HCT116 (cell line): Measurements from ENCODE around the gene SPRED3. TPM values are rescaled to one million over a fixed set of nuclear protein-coding genes. Genes with fewer than 3 reads are reported as not detected.

Experiments
- ATAC-seq: fragments of 200-7000 bp; cut with Tn5 transposase; 2 replicates; pipeline ENCODE4 v1.9.1; 2020; ENCODE audit warnings: mild to moderate bottlenecking, moderate library complexity
- BruUV-seq: library from RNA; stranded (reverse); fragments of 400-500 nt; replicated peaks from 2 replicates; lab custom pipeline; 2021; lab: Mats Ljungman, UMichigan
- CTCF ChIA-PET: fragments of 300-600 bp; sonication (Branson Sonifier 250); formaldehyde crosslinking; loops from one replicate; lab custom pipeline; 2021; ENCODE audit warnings: antibody characterized with exemption; lab: Charles Lee
- POLR2A ChIA-PET: fragments of 300-600, 350-600 bp; sonication (Branson Sonifier 250); formaldehyde crosslinking; loops from one replicate; lab custom pipeline; 2021; ENCODE audit warnings: antibody characterized with exemption; lab: Charles Lee
- RAD21 ChIA-PET, 2 experiments: fragments of 300-600 bp; sonication (Branson Sonifier 250); formaldehyde crosslinking; loops; one replicate each; lab custom pipeline; 2023; ENCODE audit warnings: low total read pairs in 2 of 2; ENCODE audit not compliant: uncharacterized antibody in 2 of 2, unreplicated experiment in 2 of 2, low non-redundant PET in 1 of 2; lab: Charles Lee
- DNase-seq: peaks from one replicate; pipeline ENCODE4 v3.0.0-alpha.2; 2010; ENCODE audit warnings: low read depth, low spot score
- H2AFZ ChIP-seq: fragments of 200-600 bp; shearing (Covaris generic), sonication (generic); 2 replicates; pipeline ENCODE4 v1.6.1; 2017; ENCODE audit warnings: low read depth, mixed run types, mixed read lengths, antibody characterized with exemption, low read length; ENCODE audit not compliant: poor library complexity, severe bottlenecking
- H3K27ac ChIP-seq: 2 replicates; pipeline ENCODE4 v1.5.1; 2012; ENCODE audit warnings: low read depth, low read length
- H3K27me3 ChIP-seq: fragments of 200-600 bp; sonication (generic); 2 replicates; pipeline ENCODE4 v1.6.1; 2016; ENCODE audit warnings: mixed run types, low read length, mixed read lengths; ENCODE audit not compliant: insufficient read depth
- H3K36me3 ChIP-seq, 2 experiments: fragments of 200-500 bp in 1 of 2; fragments of 200-600 bp in 1 of 2; sonication (Bioruptor generic) in 1 of 2; sonication (generic) in 1 of 2; 2 replicates each; pipeline versions ENCODE4 v1.5.1 to v1.6.1; 2014 to 2016; ENCODE audit warnings: low read length in 2 of 2, inconsistent platforms in 1 of 2, mixed read lengths in 1 of 2, mixed run types in 1 of 2; ENCODE audit not compliant: insufficient read depth in 2 of 2, control insufficient read depth in 1 of 2
- H3K4me1 ChIP-seq, 2 experiments: fragments of 200-600 bp in 1 of 2; sonication (generic) in 1 of 2; 2 replicates each; pipeline versions ENCODE4 v1.5.1 to v1.6.1; 2012 to 2017; ENCODE audit warnings: low read length in 2 of 2, inconsistent platforms in 1 of 2, mild to moderate bottlenecking in 1 of 2, mixed read lengths in 1 of 2, mixed run types in 1 of 2, moderate library complexity in 1 of 2; ENCODE audit not compliant: insufficient read depth in 2 of 2, control insufficient read depth in 1 of 2
- H3K4me2 ChIP-seq: fragments of 200-600 bp; sonication (generic); 2 replicates; pipeline ENCODE4 v1.6.1; 2017; ENCODE audit warnings: mixed run types, low read length, mixed read lengths
- H3K4me3 ChIP-seq, 2 experiments: fragments of 200-600 bp in 1 of 2; sonication (generic) in 1 of 2; replicated peaks in 1 of 2; 2 replicates each; pipeline ENCODE4 v1.5.1; 2011 to 2016; ENCODE audit warnings: low read length in 2 of 2, control low read depth in 1 of 2, low read depth in 1 of 2, mild to moderate bottlenecking in 1 of 2, mixed read lengths in 1 of 2, mixed run types in 1 of 2
- H3K79me2 ChIP-seq: fragments of 200-600 bp; sonication (generic); 2 replicates; pipeline ENCODE4 v1.6.1; 2017; ENCODE audit warnings: mild to moderate bottlenecking, mixed run types, low read length, moderate library complexity, mixed read lengths; ENCODE audit not compliant: insufficient read depth
- H3K9ac ChIP-seq: fragments of 200-600 bp; sonication (generic); 2 replicates; pipeline ENCODE4 v1.6.1; 2016; ENCODE audit warnings: low read length, mixed read lengths
- H3K9me2 ChIP-seq: fragments of 200-600 bp; sonication (generic), shearing (Covaris generic); 2 replicates; pipeline ENCODE4 v1.6.1; 2017; ENCODE audit warnings: mixed run types, mild to moderate bottlenecking, moderate library complexity; ENCODE audit not compliant: insufficient read depth
- H3K9me3 ChIP-seq, 2 experiments: fragments of 200-500 bp in 1 of 2; fragments of 200-600 bp in 1 of 2; sonication (Bioruptor generic) in 1 of 2; sonication (generic) in 1 of 2; 2 replicates each; pipeline ENCODE4 v1.6.1; 2014 to 2017; ENCODE audit warnings: low read length in 2 of 2, mixed read lengths in 2 of 2, inconsistent platforms in 1 of 2, low read depth in 1 of 2, mild to moderate bottlenecking in 1 of 2, mixed run types in 1 of 2, moderate library complexity in 1 of 2; ENCODE audit not compliant: control insufficient read depth in 1 of 2, insufficient read depth in 1 of 2
- H4K20me1 ChIP-seq: fragments of 200-600 bp; sonication (generic), shearing (Covaris generic); 2 replicates; pipeline ENCODE4 v1.6.1; 2017; ENCODE audit warnings: mixed run types, mild to moderate bottlenecking, moderate library complexity; ENCODE audit not compliant: insufficient read depth
- CEBPB ChIP-seq: IDR thresholded peaks from 2 replicates; pipeline ENCODE4 v1.6.1; 2012; ENCODE audit warnings: low read depth
- EGR1 ChIP-seq: IDR thresholded peaks from 2 replicates; pipeline ENCODE4 v1.6.1; 2012; ENCODE audit warnings: low read depth
- EZH2phosphoT487 ChIP-seq: fragments of 200-600 bp; IDR thresholded peaks from 2 replicates; pipeline ENCODE4 v1.6.1; 2018; ENCODE audit warnings: antibody characterized with exemption, borderline replicate concordance
- FOSL1 ChIP-seq: IDR thresholded peaks from 2 replicates; pipeline ENCODE4 v1.6.1; 2012; ENCODE audit warnings: low read depth
- POLR2AphosphoS5 ChIP-seq: IDR thresholded peaks from 2 replicates; pipeline ENCODE4 v1.6.1; 2011; ENCODE audit warnings: mild to moderate bottlenecking, low read depth, low read length, moderate library complexity
- SRF ChIP-seq: IDR thresholded peaks from 2 replicates; pipeline ENCODE4 v1.6.1; 2012; ENCODE audit warnings: low read depth
- TCF7L2 ChIP-seq: IDR thresholded peaks from 2 replicates; pipeline ENCODE4 v1.7.0; 2011; ENCODE audit warnings: borderline replicate concordance, inconsistent platforms; ENCODE audit not compliant: insufficient read depth, insufficient read length; ENCODE audit errors: extremely low read depth
- ZNF274 ChIP-seq: fragments of 200-500 bp; sonication (Bioruptor generic); IDR thresholded peaks from 2 replicates; pipeline ENCODE4 v1.6.1; 2014; ENCODE audit warnings: mild to moderate bottlenecking, low read depth, low read length, inconsistent platforms
- intact Hi-C: fragments of 100-400 bp; cut with micrococcal nuclease; formaldehyde crosslinking; loops from 2 replicates; pipeline ENCODE4 v1.10.0; 2022
- total RNA-seq: library from RNA; stranded (reverse); gene quantifications from one replicate; pipeline ENCODE4 v1.2.1, GENCODE V29; 2021; ENCODE audit not compliant: unreplicated experiment

The SPRED3 gene
- total RNA-seq, 1 experiment from 2014 or later, result 3.4 TPM

DNA sequence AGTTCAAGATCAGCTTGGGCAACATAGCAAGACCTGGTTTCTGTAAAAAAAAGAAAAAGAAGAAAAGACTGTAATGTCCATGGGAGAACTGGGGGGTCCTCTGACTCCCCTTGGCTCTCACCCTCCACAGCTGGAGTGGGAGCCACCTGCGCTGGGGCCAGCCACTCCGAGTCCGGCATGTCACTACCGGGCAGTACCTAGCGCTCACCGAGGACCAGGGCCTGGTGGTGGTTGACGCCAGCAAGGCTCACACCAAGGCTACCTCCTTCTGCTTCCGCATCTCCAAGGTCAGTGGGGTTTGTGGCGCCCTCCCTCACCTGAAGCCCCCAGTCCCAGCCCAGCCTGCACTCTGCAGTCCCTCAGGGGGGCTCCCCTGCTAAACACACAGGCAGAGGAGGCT, 59.7 kb downstream of the SPRED3 start:
- H4K20me1 ChIP-seq, result no peaks in the 10 kb centered on the region
- H3K4me2 ChIP-seq, result no peak overlapping the region
- peaks cover 3 to 7% of the 10 kb centered on the region in 2 experiments; a peak in 3 of 4 replicates for H3K4me1 ChIP-seq
- H3K27me3 ChIP-seq, result no peaks in the 10 kb centered on the region
- no peak overlapping the region for H3K4me3 ChIP-seq
- intact Hi-C loops, result no loop called here
- no peak overlapping the region for H3K27ac ChIP-seq
- ChIA-PET RAD21 (no interaction called here), CTCF (no interaction called here), POLR2A (no interaction called here)
- no TSS peak for BruUV-seq
- no peaks in the 10 kb centered on the region for H3K9me3 ChIP-seq
- H2AFZ ChIP-seq, result no peak overlapping the region
- ATAC-seq (no peak), DNase-seq (no peak)
- H3K79me2 ChIP-seq, result no peaks in the 10 kb centered on the region
- TF ChIP-seq TCF7L2, result no peak
- TF ChIP-seq SRF, result no peak
- no peak for TF ChIP-seq ZNF274
- no peak for TF ChIP-seq CEBPB
- no peak for TF ChIP-seq EGR1
- TF ChIP-seq FOSL1, result no peak
- TF ChIP-seq POLR2AphosphoS5, result no peak
- no peak for TF ChIP-seq EZH2phosphoT487
- no peaks in the 10 kb centered on the region for H3K36me3 ChIP-seq
- no peak overlapping the region for H3K9ac ChIP-seq
- no peaks in the 10 kb centered on the region for H3K9me2 ChIP-seq

Other genes with a start within 250 kb of the SPRED3 start
- gene DPF1, start 164.5 kb upstream of the SPRED3 start, total RNA-seq, result 9.7 TPM
- gene PPP1R14A, start 132.3 kb upstream of the SPRED3 start, total RNA-seq, result 0.84 TPM
- gene SPINT2, start 124.1 kb upstream of the SPRED3 start, total RNA-seq, result 500 TPM
- gene C19orf33, start 84.4 kb upstream of the SPRED3 start, total RNA-seq, result 135 TPM
- 67.5 TPM for gene YIF1B, start 72.8 kb upstream of the SPRED3 start, total RNA-seq
- gene KCNK6, start 68.9 kb upstream of the SPRED3 start, total RNA-seq, result 11.0 TPM
- 3.5 TPM for gene CATSPERG, start 52.9 kb upstream of the SPRED3 start, total RNA-seq
- gene PSMD8, start 14.1 kb upstream of the SPRED3 start, total RNA-seq, result 195 TPM
- gene GGN, start 663 bp upstream of the SPRED3 start, total RNA-seq, result 0.47 TPM
- 33.8 TPM for gene FAM98C, start 14.4 kb downstream of the SPRED3 start, total RNA-seq
- not detected for gene RASGRP4, start 37.5 kb downstream of the SPRED3 start, total RNA-seq
- gene RYR1, start 45.0 kb downstream of the SPRED3 start, total RNA-seq, result 4.1 TPM
- gene MAP4K1, start 229.3 kb downstream of the SPRED3 start, total RNA-seq, result 9.1 TPM
- gene EIF3K, start 230.5 kb downstream of the SPRED3 start, total RNA-seq, result 313 TPM